RPMI8226 (cell line): ENCODE measurements around the gene NFAT5.
"Not testable (repeated sequence)": the region's sequence is repeated elsewhere in the genome, so short reads cannot be mapped to it uniquely, and the experiment has no call there.

Experiments used
- DNase-seq: peaks from one replicate; pipeline ENCODE4 v3.0.0-alpha.2; 2015

Gene NFAT5

DNA sequence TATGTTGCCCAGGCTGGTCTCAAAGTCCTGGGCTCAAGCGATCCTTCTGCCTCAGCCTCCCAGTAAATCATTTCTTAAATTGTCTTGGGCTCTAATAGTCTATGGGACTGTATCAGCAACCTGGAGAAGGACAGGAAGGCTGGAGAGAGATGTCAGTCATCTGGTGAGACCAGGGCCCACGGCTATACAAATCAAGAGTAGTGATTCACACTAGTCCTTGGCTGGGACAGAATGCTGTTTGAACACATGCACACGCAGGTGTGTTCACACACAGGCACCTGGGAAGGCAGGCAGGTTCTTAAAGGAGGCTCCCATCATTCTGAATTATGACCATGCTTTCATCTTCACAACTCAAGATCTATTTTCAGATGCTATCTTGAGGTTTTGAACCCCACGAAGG lies 146.5 kb downstream of the NFAT5 start:
- no peak for DNase-seq

DNA sequence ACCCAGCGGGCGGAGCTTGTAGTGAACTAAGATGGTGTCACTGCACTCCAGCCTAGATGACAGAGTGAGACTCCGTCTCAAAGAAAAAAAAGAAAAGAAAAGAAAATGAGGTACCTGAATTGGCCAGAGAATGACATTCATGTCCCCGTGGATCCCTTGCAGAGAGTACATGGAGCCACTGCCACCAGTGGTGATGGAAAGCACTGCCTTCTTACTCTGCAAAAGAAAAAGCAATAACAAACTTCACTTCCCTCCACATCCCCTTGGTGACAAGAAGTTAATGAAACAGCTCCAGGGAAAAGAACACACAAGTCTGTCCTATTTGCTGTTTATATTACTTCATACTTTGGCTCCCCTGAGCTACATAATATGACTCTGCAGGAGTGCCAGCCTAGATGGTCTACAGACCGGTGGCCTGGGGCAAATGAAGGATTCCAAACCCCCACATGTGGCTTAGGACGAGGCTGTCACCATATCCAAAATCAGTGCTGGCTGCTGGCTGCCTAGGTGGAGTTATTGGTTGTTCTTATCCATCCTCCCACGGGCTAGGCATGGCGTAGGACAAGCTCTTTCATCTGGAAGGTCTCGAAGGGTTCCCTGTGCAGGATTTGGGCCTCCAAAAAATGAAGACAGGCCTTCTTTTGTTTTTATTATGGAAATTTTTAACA lies 147.3 kb downstream of the NFAT5 start:
- DNase-seq, result no peak

DNA sequence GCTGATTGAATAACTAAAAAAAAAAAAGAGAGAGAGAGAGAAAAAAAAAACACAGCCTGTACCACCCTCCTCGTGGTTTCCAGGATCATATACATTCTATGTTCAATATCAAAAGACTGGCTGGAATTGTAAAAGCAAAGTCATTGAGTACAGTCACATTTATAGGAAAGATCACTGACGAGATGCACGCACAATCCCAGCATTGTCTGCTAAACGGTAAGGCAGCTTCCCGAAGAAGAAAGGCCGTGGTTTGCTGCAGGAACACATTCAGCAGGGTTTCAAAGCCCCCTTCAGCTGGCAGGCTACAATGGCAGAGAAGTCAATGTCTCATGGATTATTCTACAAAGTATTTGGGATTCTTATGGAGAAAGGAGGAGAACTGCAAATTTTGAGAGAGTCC lies 151.3 kb downstream of the NFAT5 start:
- no peak for DNase-seq

DNA sequence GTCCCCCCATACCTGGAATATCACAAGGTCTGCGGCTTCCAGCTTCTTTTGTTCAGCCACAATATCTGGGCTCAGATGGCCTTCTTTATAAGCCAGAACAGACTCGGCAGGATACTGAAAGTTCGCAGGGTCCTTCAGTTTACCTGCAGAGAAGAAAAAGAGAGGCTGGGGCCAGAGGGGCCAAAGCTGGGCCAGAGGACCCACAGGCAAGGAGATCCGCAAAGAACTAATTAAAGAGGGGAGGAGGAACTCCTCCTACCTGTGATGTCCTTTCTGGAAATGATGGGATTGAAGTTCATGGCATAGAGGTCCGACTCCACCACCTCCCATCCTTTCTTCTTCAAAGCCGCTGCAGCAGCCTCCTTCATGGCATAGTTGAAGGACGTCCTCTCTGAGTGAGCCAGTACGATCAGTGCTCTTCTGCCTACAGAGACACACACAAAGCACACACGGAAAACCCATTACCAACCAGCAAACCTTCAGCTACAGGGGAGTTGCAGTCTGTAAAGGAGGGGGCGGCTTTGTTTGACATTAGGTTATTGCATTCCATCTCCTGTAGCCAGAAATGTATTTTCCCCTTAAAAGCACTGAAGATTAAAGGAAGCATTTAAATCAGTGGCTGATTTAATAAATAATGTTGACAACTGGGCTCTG lies 152.5 kb downstream of the NFAT5 start:
- no peak for DNase-seq

DNA sequence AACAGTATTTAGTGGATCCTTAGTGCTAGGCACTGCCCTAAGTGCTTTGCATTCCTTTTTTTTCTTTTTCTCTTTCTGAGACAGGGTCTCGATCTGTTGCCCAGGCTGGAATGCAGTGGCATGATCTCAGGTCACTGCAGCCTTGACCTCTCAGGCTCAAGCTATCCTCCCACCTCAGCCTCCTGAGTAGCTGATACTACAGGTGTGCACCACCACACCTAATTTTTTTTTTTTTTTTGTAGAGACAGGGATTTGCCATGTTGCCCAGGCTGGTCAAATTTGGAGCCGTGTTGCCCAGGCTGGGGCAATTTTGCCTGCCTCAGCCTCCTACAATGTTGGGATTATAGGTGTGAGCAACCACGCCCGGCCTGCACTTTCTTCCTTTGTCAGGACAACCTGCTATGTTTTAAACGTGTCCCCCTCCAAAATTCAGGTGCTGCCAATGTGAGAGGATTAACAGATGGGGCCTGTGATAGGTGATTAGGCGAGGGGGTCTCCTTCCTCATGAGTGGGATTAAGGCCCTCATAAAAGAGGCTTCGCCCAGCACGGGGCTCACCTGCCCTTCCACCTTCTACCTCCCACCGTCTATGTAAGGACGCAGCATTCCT lies 155.2 kb downstream of the NFAT5 start:
- DNase-seq, result no peak

DNA sequence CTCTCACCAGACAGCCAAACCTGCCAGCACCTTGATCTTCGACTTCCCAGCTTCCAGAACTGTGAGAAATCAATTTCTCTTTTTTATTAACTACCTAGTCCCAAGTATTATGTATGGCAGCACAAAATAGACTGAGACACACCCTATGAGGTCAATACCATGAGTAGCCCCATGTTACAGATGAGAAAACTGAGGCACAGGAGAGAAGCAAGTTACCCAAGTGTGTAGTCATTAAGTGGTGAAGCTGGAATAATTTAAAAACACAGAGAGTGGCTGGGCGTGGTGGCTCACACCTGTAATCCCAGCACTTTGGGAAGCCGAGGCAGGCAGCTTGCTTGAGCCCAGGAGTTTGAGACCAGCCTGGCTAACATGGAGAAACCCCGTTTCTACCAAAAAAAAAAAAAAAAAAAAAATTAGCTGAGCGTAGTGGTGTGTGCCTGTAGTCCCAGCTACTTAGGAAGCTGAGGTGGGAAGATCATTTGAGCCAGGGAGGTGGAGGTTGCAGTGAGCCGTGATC lies 155.7 kb downstream of the NFAT5 start:
- DNase-seq, result no peak

DNA sequence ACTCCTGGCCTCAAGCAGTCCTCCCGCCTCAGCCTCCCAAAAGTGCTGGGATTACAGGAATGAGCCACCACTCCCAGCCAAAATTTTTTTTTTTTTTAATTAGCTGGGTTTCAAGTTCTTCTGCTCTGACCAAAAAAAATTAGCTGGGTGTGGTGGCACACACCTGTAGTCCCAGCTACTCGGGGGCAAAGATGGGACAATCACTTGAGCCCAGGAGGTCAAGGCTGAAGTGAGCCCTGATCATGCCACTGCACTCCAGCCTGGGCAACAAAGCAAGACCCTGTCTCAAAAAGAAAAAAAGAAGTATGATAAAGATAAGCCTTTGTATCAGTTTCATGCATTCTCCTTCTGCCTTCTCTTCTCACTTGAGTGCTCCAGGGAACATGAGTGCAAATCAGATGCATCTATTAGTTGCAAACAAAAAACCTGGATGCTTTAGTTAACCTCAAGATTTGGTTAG lies 158.7 kb downstream of the NFAT5 start:
- DNase-seq, result no peak

DNA sequence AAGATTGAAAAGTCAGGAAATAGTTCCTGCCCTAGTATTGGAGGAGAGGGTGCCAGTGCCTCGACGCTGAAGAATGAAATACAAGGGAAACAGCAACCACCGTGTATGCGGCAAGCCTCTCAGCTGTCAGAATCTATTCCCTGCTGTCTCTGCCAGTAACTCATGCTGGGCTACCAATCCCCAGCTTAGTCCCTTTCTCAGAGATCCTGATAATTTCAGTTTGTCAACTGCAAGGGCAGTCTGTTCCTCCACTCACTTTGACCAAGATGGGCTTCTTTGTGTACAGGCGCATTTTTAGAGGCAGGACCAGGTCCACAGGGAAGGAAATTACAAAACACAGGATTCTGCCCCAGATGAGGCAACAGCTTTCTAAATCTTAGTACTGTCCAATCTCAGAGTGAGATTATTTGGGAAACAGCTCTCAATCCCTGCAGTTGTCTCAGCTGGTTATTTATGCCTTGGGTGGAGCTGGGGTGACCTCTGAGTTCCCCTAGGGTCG lies 159.3 kb downstream of the NFAT5 start:
- no peak for DNase-seq

DNA sequence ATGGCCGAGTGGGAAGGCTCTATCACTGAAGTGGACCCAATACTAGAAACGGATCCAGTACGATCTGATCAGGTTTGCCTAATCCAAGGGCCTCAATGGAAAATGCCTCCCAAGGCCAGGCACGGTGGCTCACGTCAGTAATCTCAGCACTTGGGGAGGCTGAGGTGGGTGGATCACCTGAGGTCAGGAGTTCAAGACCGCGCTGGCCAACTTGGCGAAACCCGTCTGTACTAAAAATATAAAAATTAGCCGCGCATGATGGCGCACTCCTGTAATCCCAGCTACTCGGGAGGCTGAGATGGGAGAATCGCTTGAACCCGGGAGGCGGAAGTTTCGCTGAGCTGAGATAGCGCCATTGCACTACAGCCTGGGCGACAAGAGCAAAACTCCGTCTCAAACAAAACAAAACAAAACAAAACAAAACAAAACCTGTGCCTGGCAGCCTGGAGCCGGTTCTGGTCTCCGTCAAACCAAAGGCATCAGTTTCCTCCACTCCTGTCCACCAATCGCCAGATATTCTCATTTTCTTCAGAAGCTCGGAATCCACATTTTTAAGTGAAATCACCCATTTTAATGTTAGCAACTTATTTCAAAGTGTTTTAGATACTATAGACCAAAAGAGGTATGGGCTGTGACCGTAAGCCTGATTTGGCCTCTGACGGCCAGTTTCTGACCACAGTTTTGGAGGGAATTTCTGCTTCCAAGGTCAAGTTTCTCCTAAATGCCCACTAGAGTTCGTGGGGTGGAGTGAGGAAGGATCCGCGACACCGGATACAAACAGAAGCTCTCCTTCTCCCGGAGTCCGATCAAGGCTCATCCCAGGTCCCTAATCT lies 159.9 kb downstream of the NFAT5 start:
- no peak for DNase-seq

DNA sequence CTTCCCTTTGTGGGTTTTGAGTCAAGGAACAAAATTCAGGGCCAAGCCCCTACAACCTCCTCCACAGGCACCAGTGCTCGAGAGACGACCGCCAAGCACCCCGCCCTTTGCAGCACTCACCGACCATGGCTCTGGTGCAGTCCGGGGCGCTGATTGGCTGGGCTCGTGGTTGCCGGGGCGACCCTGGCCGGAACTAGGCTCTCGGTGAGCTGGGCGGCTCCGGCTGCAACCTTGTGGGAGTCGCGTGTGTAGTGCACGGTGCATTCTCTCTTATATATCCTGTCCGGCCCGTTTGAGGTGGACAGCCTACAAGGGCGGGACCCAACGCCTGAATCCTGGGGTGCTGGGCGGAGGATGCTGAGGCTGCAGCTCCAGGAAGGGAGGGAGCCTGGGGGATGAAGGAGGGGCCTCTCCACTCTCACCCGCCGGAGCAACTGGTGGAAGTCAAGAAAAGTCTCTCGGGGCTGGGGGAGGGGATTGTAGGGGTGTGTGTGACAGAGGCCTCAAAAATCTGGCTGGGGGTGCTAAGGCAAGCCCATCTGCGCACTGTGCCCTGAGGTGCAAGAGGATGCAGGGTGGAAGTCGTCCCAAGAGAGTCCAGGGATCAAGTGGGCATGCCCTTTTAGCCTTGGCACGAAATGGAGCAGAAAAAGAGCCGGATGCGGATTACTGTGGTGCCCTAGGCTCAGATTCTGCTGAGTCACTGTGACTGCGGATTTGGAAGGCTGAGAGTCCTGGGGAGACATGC lies 160.7 kb downstream of the NFAT5 start, which contains the start of gene NQO1:
TSS of gene NQO1 (minus strand) at position 248 of the 748 bp plus-strand sequence. CDS start at position 127, 121 bp downstream.
- peak; percentile 98 for DNase-seq

DNA sequence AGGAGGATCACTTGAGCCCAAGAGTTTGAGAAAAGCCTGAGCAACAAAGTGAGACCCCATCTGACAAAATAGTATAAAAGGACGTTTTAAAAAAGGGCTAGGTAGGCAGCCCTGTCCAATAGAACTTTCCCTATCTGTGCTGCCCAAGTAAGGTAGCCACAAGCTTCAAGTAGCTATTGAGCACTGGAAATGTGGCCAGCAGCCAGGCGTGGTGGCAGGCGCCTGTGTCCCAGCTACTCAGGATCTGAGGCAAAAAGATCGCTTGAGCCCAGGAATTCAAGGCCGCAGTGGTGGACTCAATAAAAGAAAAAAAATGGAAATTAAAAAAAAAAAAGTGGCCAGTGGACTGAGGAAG lies 162.1 kb downstream of the NFAT5 start:
- no peak for DNase-seq

DNA sequence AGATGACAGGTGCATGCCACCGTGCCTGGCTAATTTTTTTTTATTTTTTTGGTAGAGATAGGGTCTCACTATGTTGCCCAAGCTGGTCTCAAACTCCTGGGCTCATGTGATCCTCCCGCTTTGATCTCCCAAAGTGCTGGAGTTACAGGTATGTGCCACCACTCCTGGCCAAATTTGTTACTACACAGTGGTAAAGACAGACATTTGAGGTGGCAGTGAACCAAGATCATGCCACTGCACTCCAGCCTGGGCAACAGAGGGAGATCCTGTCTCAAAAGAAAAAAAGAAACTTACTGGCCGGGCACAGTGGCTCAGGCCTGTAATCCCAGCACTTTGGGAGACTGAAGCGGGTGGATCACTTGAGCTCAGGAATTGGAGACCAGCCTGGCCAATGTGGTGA lies 163.3 kb downstream of the NFAT5 start:
- DNase-seq, result not testable (repeated sequence)

DNA sequence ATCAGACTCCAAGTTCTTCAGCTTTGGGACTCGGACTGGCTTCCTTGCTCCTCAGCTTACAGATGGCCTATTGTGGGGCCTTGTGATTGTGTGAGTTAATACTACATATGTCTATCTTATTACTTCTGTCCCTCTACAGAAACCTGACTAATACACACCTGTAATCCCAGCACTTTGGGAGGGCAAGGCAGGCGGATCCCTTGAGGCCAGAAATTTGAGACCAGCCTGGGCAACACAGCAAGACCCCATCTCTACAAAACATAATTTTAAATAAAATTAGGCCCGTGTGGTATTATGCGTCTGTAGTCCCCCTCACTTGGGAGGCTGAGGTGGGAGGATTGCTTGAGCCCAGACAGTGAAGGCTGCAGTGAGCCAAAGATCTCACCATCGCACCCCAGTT lies 165.5 kb downstream of the NFAT5 start:
- not testable (repeated sequence) for DNase-seq

DNA sequence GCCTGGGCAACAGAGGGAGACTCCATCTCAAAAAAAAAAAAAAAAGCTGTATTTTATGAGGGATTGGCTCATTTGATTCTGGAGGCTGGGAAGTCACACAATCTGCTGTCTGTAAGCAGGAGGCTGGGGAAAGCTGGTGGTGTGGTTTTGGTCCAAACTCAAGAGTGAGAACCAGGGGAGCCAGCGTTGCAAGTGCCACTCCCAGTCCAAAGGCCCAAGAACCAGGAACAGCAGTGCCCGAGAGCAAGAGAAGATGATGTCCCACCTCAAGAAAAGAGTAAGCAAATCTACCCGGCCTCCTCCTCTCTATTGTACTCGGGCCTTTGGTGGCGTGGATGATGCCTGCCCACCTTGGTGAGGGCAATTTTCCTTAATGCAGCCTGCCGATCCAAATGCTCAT lies 166.3 kb downstream of the NFAT5 start:
- no peak for DNase-seq

DNA sequence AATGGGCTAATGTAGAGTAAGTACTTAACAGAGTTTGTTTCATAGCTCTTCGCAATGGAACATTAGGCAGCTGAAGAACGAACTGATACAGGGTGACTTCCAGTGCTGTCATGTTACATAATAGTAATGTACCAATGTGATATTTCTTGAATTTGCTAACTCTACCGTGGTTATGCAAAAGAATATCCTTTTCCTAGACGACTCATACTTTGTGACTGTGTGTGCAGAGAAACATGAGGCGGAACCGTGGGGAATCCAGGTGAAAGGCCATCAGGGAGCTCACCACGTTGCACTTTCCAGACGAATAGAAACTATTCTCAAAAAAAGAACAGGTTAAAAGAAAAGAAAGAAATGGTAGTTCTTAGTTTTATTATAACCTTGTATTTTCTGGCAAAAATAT lies 175.8 kb downstream of the NFAT5 start:
- DNase-seq, result no peak

DNA sequence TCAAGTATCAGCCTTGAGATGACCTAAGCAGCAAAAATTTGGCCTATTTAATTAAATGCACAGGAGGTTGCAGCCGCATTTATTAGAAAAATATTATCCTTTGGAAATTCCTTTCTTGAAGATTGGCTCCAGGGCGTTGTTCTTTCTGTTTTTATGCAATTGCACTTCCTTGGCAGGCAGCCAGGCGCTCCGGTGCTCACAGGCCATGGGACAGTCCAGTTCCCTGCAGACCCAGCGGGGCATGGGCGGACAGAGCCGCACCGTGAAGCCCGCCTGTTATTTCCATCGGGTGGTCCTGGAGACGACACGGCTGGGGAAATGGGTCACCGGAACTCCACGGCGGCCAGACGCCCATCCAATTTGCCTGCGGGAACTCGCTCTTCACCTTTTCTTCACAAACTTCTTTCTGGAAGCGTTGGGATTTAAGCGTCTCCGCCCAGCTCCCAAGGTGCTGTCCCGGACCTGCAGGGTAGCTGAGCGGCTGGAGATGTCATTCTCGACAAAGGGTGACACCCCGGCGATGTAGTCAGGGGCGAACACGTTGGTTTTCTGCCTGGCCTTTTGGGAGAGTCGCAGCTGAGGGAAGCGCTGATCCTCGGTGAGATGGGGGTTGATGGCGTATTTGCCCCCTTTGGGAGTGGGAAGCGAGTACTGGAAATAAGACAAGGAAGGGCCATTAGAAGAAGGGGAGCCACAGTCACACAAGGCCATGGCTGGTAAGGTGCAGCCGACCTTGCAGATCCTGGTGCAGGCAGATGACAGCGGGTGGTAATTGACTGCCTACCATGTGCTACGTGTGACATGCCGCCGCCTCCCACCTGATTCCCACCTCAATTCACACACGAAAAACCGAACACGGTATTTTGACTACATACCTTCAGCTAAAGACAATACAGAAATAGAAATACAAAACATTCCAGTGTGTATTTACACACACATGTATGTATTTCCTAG lies 176.5 kb downstream of the NFAT5 start:
- DNase-seq, result no peak

DNA sequence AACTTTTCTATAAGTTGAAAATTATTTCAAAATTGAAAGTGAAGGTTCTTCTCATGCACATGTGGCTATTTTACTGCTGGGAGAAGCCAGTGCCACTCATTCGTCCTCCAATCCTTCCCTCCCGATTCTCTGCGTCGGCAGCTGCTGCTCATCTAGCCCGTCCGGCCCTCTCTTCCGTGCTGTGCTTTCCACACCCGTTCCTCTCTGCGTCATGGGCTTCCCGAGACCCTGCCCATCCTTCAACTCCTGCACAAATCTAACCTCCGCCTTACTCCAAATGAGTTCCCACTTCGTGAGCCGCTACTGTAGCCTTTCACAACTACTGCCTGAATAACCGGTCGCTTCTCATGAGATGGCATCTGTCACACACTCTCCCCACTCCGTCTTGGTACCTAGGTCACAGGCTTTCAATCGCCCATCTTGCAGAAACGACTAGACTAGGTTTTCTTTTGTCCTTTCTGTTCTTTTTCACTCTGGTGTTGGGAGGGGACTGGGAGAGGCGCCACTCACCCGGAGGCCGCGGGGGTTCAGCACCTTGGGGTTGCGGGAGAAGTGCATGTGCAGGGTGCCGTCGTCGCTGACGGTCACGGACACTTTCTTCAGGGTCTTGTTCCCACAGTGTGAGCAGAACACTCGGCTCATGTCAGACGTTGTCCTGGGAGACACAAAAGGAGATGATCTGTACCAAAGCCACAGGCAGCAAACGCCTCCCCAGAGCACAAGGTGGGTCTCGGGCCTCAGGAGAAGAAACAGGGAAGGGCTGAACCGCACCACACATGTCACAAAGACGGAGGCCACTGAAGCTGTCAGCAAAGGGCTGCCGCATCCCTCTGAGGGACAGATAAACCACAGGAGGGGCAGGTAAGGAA lies 178.8 kb downstream of the NFAT5 start:
- no peak for DNase-seq

DNA sequence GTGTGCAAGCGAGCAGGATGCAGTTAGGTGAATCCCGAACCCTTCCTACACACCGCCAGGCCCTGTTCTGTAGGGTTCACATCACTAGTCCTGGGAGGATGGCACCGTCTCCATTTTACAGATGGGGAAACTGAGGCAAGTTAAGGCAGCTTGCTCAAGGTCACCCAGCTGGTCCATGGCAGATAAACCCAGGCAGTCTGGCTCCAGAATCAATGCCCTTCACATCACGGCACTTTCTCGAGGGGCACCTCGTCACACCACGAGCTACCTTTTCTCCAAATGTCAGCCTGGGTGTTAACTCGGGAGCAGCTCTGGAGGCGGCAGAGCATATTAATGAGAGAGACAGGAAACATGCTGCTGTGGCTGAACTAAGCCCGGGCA lies 179.5 kb downstream of the NFAT5 start:
- no peak for DNase-seq

DNA sequence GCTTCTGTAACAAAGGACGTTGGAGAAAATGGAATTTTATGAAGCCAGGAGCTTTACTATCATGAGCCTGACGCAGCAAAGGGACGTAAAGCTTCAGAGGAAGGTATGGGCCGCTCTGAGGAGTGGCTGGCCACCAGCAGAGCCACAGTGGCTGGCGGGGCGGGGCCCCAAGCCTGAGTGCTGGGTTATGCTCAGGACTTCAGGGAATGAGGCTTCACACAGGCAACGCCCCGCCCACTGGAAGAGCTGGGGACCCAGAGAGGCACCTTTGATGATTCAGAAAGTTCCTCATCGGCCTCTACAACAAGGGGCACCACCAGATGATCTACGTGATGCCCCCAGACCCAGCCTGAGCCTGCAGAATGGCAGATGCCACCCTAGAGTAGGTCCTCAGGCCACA lies 180.2 kb downstream of the NFAT5 start:
- DNase-seq, result no peak

DNA sequence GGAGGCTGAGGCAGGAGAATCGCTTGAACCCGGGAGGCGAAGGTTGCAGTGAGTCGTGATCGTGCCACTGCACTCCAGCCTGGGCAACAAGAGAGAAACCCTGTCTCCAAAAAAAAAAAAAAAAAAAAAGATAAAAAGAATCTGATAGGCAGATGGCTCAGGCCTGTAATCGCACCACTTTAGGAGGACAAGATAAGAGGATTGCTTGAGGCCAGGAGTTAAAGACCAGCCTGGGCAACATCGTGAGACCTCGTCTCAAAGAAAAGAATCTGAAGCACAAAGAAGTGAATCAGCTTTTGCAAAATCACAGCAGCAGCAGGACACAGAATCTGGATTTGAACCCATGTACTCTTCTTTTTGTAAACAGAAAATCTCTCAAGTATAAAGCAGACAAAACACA lies 181.3 kb downstream of the NFAT5 start:
- no peak for DNase-seq
